HL-60/S4 treated with retinoic acid at 250 ng/mL for 4 days and 3 days (cell line): ENCODE measurements around the gene KRTAP9-1.
"Not testable (repeated sequence)": the region's sequence is repeated elsewhere in the genome, so short reads cannot be mapped to it uniquely, and the experiment has no call there.

Experiments
- in situ Hi-C: fragments of 300-500 bp; cut with MboI; formaldehyde crosslinking; loops from 2 replicates; pipeline ENCODE4 v1.7.0; 2022; ENCODE audit warnings: low sequenced_read_pairs

The KRTAP9-1 gene

DNA sequence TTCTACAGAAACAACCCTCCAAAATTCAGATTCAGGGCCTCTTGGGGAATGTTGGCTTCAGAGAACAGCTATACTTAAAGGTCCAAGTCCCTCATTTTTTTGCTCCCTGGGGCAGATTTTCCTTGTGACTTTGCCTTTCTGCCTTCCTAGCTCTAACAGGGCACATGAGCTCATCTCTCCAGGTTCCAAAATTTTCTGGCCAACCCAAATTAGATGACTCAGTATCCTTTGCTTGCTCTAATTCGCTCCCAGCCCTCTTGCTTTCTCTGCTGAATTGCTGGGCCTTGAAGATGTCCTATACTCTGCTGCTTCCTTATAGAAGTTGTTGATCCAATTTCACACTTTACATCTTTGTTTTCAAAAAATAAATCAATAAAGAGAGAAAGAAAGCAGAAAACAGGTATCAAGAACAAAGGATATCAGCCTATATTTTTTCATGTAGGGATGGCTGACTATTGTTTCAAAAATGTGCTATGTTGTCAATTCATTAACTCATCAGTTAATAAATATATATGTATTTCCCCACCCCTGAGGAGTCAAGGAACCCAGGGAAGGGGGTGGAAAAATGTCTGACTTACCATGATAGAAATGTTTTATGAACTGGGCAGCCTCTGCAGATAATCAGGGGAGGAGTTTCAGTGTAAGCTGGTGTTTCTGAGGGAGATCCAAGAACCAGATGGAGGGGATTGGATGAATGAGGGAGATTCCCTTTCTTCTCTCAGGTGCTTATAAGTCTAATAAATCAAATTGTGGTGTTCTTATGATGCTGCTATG, 10.7 kb upstream of the KRTAP9-1 start:
- in situ Hi-C loops: no loop called here

DNA sequence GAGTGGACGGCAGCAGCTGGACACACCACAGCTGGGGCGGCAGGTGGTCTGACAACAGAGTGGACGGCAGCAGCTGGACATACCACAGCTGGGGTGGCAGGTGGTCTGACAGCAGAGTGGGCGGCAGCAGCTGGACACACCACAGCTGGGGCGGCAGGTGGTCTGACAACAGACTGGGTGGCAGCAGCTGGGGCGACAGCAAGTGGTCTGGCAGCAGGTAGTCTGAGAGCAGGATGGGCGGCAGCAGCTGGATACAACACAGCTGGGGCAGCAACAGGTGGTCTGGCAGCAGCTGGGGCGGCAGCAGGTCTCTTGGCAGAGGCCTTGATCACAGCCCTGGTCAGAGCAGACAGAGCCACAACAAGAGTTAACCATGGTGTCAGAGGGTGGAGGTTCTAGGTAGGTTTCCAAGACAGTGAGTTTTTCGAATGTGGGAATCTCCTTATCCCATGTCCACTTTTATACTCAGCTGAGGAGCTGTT, 5.2 kb upstream of the KRTAP9-1 start, which contains the start of gene KRTAP4-1:
Gene KRTAP4-1, minus strand, starts transcription at position 432 of the 482 bp plus-strand sequence. Its CDS starts 57 bp downstream, at position 375.
- in situ Hi-C loops: no loop called here

DNA sequence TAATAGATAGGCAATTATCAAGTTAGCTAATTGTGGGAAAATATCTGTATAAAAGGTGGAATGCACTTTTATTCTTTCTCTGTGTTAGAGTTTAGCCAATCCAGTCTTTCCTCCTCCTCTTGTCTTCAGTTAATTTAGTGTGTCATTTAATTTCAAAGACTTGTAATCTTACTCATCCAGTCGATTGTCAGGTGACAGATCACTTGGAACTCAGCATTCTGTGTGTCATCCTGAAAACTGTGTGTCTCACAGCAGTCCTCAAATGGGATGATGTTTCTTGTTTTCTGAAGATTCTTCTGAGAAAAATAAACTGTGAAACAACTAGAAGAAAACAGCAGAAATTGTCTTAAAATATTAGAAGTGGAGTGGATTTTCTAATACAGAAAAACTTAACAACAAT, 4.7 kb upstream of the KRTAP9-1 start:
- in situ Hi-C loops: no loop called here

- in situ Hi-C loops: no loop called here
These were observed 2.8 kb upstream of the KRTAP9-1 start for GRCh38 chr17:41186872-41187271.

GRCh38 chr17:41190328-41190727, 641 bp downstream of the KRTAP9-1 start:
- in situ Hi-C loops: no loop called here

DNA sequence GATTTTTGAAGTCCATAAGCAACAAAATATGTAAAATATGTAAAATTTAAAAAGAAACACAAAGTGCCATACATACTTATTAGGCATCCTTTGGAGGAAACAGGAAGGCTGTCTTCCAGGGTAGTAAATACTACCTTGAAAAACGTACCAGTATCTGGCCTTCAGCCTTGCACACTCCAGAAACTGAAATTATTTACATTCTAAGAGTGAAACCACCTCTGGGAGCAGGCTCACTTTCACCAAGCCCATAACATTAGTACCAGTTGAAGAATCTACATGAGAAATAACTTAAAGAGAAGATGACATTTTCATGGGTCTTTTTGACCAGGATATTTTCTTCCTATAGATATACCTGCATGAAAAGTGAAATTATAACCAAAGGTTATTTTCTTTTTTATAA, 6.4 kb downstream of the KRTAP9-1 start:
- in situ Hi-C loops: no loop called here

DNA sequence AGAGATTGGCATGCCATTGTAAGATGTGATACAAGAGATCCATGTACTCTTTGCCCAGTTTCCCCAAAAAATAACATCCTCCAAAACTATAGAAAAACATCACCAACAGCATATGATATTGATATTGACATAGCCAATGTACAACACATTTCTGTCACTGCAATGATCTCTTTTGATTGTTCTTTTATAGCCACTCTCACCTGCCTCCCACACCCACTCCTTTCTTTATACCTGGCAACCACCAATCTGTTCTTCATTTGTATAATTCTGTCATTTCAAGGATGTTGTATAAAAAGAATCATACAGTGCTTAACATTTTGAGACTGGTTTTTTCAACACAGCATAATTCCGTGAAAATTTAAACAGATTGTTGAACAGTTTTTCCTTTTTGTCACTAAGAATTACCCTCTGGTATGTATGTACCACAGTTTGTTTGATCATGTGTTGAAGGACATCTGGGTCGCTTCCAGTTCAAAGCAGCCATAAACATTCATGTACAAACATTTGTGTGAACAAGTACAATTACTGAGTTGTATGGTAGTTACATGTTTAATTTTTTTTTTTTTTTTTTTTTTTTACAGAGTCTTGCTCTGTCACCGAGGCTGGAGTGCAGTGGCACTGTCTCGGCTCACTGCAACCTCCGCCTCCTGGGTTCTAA, 9.9 kb downstream of the KRTAP9-1 start:
- in situ Hi-C loops: no loop called here

DNA sequence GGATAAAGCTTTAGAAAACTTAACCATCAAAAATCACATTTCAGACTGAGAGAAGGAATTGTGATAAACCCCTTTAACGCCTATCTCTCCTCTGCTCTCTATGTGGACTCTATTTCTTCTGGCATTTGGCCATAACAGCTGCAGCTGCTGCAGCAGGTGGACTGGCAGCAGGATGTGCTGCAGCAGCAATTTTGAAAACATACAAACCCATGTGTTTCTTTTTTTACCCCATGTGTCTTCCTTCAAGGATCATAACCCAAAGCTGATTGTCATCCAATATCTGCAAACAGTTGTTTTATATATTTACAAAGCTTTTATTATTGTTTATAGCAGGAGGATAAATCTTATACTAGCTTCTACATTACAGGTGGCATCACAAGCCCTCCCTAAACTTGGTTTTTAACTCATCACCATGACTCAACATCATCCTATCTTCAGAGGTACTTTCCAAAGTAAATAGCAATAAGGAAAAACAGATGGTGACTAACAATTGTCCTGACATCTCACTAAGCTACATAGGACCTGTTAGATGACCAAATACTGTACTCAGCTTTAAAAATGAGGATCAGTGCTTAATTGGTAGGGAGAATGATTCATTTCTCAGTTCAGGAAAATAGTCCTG, 22.3 kb downstream of the KRTAP9-1 start:
- in situ Hi-C loops: no loop called here

- in situ Hi-C loops: no loop called here
These were observed 23.0 kb downstream of the KRTAP9-1 start for GRCh38 chr17:41212524-41213169.

- in situ Hi-C loops: no loop called here
These were observed 26.0 kb downstream of the KRTAP9-1 start for GRCh38 chr17:41215681-41216080.

GRCh38 chr17:41223821-41224220, 34.1 kb downstream of the KRTAP9-1 start:
- in situ Hi-C loops: no loop called here

- in situ Hi-C loops: no loop called here
These were observed 36.4 kb downstream of the KRTAP9-1 start for GRCh38 chr17:41226051-41226450.

DNA sequence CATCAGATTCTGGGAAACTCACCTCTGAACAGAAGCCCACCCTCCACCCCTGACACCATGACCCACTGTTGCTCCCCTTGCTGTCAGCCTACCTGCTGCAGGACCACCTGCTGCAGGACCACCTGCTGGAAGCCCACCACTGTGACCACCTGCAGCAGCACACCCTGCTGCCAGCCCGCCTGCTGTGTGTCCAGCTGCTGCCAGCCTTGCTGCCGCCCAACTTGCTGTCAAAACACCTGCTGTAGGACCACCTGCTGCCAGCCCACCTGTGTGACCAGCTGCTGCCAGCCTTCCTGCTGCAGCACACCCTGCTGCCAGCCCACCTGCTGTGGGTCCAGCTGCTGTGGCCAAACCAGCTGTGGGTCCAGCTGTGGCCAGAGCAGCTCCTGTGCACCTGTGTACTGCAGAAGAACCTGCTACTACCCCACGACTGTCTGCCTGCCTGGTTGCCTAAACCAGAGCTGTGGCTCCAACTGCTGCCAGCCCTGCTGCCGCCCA, 37.0 kb downstream of the KRTAP9-1 start, which contains the start of gene KRTAP9-2:
Gene KRTAP9-2, plus strand, starts transcription at position 51 of the 498 bp plus-strand sequence. Its CDS starts 7 bp downstream, at position 58.
- in situ Hi-C loops: not testable (repeated sequence)

DNA sequence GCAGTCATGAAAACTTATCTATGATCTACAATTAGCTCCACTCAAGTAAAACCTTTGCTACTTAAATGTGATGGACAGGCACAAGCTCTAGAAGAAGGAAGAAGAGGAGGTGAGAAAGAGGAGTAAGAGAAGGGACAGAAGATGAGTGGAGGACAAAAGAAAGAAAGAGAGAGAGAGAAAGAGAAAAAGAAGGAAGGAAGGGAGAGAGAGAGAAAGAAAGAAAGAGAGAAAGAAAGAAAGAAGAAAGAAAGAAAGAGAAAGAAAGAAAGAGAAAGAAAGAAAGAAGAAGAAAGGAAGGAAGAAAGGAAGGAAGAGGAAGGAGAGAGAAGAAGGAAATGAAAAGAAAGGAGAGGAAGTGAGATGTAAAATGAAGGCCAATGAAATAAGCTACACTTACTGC, 40.4 kb downstream of the KRTAP9-1 start:
- in situ Hi-C loops: no loop called here

DNA sequence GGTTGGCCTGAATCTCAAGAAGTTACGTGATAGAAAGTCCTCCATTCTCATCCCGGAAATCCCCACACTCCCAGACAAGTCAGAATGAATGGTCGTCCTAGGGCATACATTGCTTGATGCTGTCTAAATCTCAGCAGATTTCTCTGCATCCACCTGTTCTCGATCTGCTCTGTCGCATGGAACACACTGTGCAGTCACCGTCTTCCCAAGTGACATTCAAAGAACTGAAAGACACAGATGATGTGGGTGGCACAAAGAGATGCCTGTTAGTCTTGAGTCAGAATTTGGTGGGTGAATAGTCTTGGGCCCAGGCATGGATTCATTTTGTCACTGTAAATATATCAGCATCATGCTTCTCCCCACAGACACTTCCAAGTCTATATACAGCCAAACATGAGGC, 42.0 kb downstream of the KRTAP9-1 start:
- in situ Hi-C loops: no loop called here

- in situ Hi-C loops: not testable (repeated sequence)
These were observed 42.9 kb downstream of the KRTAP9-1 start, which contains the start of gene KRTAP9-3 for GRCh38 chr17:41232399-41233105. TSS of gene KRTAP9-3 (plus strand) at chr17:41232449. CDS start at chr17:41232502, 53 bp downstream.

- in situ Hi-C loops: not testable (repeated sequence)
These were observed 47.4 kb downstream of the KRTAP9-1 start for GRCh38 chr17:41237116-41237515.

- in situ Hi-C loops: not testable (repeated sequence)
These were observed 48.3 kb downstream of the KRTAP9-1 start, which contains the start of gene KRTAP9-8 for GRCh38 chr17:41237949-41238437. TSS of gene KRTAP9-8 (plus strand) at chr17:41237999. CDS start at chr17:41238052, 53 bp downstream.
